KOPT-K1 (cell line): ENCODE measurements around the gene RAB11FIP3.
"Not testable (repeated sequence)": the region's sequence is repeated elsewhere in the genome, so short reads cannot be mapped to it uniquely, and the experiment has no call there.

Experiments
- H3K27ac ChIP-seq: fragments of 200-600 bp; sonication (generic); 2 replicates; pipeline ENCODE4 v1.5.1; 2016; ENCODE audit warnings: antibody characterized with exemption, mild to moderate bottlenecking, low read depth, low read length; ENCODE audit not compliant: poor library complexity, severe bottlenecking
- H3K36me3 ChIP-seq: fragments of 200-600 bp; sonication (generic); 2 replicates; pipeline ENCODE4 v1.5.1; 2017; ENCODE audit warnings: antibody characterized with exemption, mild to moderate bottlenecking, low read length, moderate library complexity; ENCODE audit not compliant: insufficient read depth
- H3K9me3 ChIP-seq: fragments of 200-600 bp; sonication (generic); 2 replicates; pipeline ENCODE4 v1.5.1; 2017; ENCODE audit warnings: antibody characterized with exemption, low read length, mild to moderate bottlenecking; ENCODE audit not compliant: insufficient read depth, poor library complexity, severe bottlenecking

RAB11FIP3 gene

GRCh38 chr16:499924-500323 lies 74.5 kb downstream of the RAB11FIP3 start:
- no peaks in the 10 kb centered on the region for H3K9me3 ChIP-seq
- no peak overlapping the region for H3K27ac ChIP-seq
- no peaks in the 10 kb centered on the region; the same call in 1 of the 2 replicates for H3K36me3 ChIP-seq

GRCh38 chr16:500709-501108 lies 75.3 kb downstream of the RAB11FIP3 start:
- Histone ChIP-seq H3K36me3 (peaks cover 4% of the 10 kb centered on the region; the same call in 1 of the 2 replicates), H3K9me3 (no peaks in the 10 kb centered on the region), H3K27ac (no peak overlapping the region)

- Histone ChIP-seq H3K9me3 (no peaks in the 10 kb centered on the region), H3K27ac (no peak overlapping the region), H3K36me3 (peaks cover 12% of the 10 kb centered on the region; the same call in 1 of the 2 replicates)
Observed at GRCh38 chr16:502179-502943, 76.9 kb downstream of the RAB11FIP3 start.

GRCh38 chr16:503150-504071 lies 78.0 kb downstream of the RAB11FIP3 start:
- peaks cover 12% of the 10 kb centered on the region; the same call in 1 of the 2 replicates for H3K36me3 ChIP-seq
- no peaks in the 10 kb centered on the region for H3K9me3 ChIP-seq
- H3K27ac ChIP-seq = no peak overlapping the region

GRCh38 chr16:505479-506245 lies 80.2 kb downstream of the RAB11FIP3 start:
- no peak overlapping the region for H3K27ac ChIP-seq
- peaks cover 17% of the 10 kb centered on the region; the same call in 1 of the 2 replicates for H3K36me3 ChIP-seq
- no peaks in the 10 kb centered on the region for H3K9me3 ChIP-seq

- Histone ChIP-seq H3K9me3 (no peaks in the 10 kb centered on the region), H3K27ac (no peak overlapping the region), H3K36me3 (peaks cover 17% of the 10 kb centered on the region; the same call in 1 of the 2 replicates)
Observed at GRCh38 chr16:506246-506546, 80.7 kb downstream of the RAB11FIP3 start.

GRCh38 chr16:507527-507926 lies 82.1 kb downstream of the RAB11FIP3 start:
- not testable (repeated sequence) for H3K9me3 ChIP-seq, H3K27ac ChIP-seq
- H3K36me3 ChIP-seq = peaks cover 17% of the 10 kb centered on the region; the same call in 1 of the 2 replicates

- H3K9me3 ChIP-seq = no peaks in the 10 kb centered on the region
- no peak overlapping the region for H3K27ac ChIP-seq
- peaks cover 17% of the 10 kb centered on the region; the same call in 1 of the 2 replicates for H3K36me3 ChIP-seq
Observed at GRCh38 chr16:507996-508395, 82.5 kb downstream of the RAB11FIP3 start.

- Histone ChIP-seq H3K27ac (no peak overlapping the region), H3K9me3 (no peaks in the 10 kb centered on the region), H3K36me3 (peaks cover 17% of the 10 kb centered on the region; the same call in 1 of the 2 replicates)
Observed at GRCh38 chr16:508884-509736, 83.7 kb downstream of the RAB11FIP3 start.

GRCh38 chr16:510066-510825 lies 84.8 kb downstream of the RAB11FIP3 start:
- Histone ChIP-seq H3K9me3 (no peaks in the 10 kb centered on the region), H3K36me3 (peaks cover 28% of the 10 kb centered on the region; the same call in 1 of the 2 replicates), H3K27ac (no peak overlapping the region)

GRCh38 chr16:512802-513201 lies 87.4 kb downstream of the RAB11FIP3 start:
- Histone ChIP-seq H3K27ac (no peak overlapping the region), H3K36me3 (peaks cover 26% of the 10 kb centered on the region; the same call in 1 of the 2 replicates), H3K9me3 (no peaks in the 10 kb centered on the region)

GRCh38 chr16:513950-514349 lies 88.5 kb downstream of the RAB11FIP3 start:
- Histone ChIP-seq H3K36me3 (peaks cover 29% of the 10 kb centered on the region; the same call in 1 of the 2 replicates), H3K27ac (no peak overlapping the region), H3K9me3 (no peaks in the 10 kb centered on the region)

GRCh38 chr16:515175-515938 lies 89.9 kb downstream of the RAB11FIP3 start:
- Histone ChIP-seq H3K27ac (no peak overlapping the region), H3K36me3 (peaks cover 40% of the 10 kb centered on the region; the same call in 1 of the 2 replicates), H3K9me3 (no peaks in the 10 kb centered on the region)
